ENCODE results near the gene RPL9. TPM values are rescaled to one million over a fixed set of nuclear protein-coding genes. Genes with fewer than 3 reads are reported as not detected.

The RPL9 gene
- total and polyA plus RNA-seq, 2 donors (not counting 1 experiment from before 2014, with no cell fraction given) = 2,031 to 2,407 TPM

GRCh38 chr4:39495446-39496213 is 36.9 kb upstream of the RPL9 start:
- Mint-ChIP-seq H3K4me3 (no peak overlapping the region), H3K27ac (no peak overlapping the region), H3K4me1 (peaks cover 4% of the 10 kb centered on the region), H3K9me3 (ENCODE audit: insufficient read depth) (no peaks in the 10 kb centered on the region), H3K27me3 (no peaks in the 10 kb centered on the region)
- no peak overlapping the region for H3K4me2 ChIP-seq (replicated peaks; ENCODE audit: low read depth, low read length, poor library complexity, severe bottlenecking)
- no peak for ATAC-seq (ENCODE audit: low read depth)
- WGBS (ENCODE audit: insufficient coverage) = no CpG with 5 or more reads among the region's 4 CpGs
- H3K4me3 ChIP-seq (ENCODE audit: control extremely low read depth in 1 of 5, extremely low read depth in 1 of 5, insufficient read depth in 1 of 5, low read depth in 2 of 5, low read length in 4 of 5) = no peak overlapping the region
- H3K9ac ChIP-seq (ENCODE audit: low read length) = no peak overlapping the region
- H4K20me1 ChIP-seq (ENCODE audit: control insufficient read depth, insufficient read depth, low read length, poor library complexity, severe bottlenecking) = no peaks in the 10 kb centered on the region
- intact Hi-C loops (cut with micrococcal nuclease) = no loop called here
- no peaks in the 10 kb centered on the region for H3K9me3 ChIP-seq (ENCODE audit: control extremely low read depth in 1 of 3, control insufficient read depth in 2 of 3, insufficient read depth in 1 of 3, low read length in 2 of 3)
- H3K79me2 ChIP-seq (ENCODE audit: control insufficient read depth, insufficient read depth, low read length) = no peaks in the 10 kb centered on the region
- H3K4me1 ChIP-seq (ENCODE audit: control insufficient read depth in 2 of 2, insufficient read depth in 2 of 2, low read length in 2 of 2) = no peaks in the 10 kb centered on the region
- no peak overlapping the region for H2AFZ ChIP-seq (ENCODE audit: insufficient read depth, low read depth, low read length, poor library complexity, severe bottlenecking)
- no peak for TF ChIP-seq EZH2 (IDR thresholded peaks at IDR 0.05; ENCODE audit: borderline replicate concordance, insufficient read depth, low read depth, low read length, poor library complexity, severe bottlenecking)
- TF ChIP-seq, protein P1, sequence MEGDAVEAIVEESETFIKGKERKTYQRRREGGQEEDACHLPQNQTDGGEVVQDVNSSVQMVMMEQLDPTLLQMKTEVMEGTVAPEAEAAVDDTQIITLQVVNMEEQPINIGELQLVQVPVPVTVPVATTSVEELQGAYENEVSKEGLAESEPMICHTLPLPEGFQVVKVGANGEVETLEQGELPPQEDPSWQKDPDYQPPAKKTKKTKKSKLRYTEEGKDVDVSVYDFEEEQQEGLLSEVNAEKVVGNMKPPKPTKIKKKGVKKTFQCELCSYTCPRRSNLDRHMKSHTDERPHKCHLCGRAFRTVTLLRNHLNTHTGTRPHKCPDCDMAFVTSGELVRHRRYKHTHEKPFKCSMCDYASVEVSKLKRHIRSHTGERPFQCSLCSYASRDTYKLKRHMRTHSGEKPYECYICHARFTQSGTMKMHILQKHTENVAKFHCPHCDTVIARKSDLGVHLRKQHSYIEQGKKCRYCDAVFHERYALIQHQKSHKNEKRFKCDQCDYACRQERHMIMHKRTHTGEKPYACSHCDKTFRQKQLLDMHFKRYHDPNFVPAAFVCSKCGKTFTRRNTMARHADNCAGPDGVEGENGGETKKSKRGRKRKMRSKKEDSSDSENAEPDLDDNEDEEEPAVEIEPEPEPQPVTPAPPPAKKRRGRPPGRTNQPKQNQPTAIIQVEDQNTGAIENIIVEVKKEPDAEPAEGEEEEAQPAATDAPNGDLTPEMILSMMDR (IDR thresholded peaks at IDR 0.05) = no peak
- H3K27me3 ChIP-seq (replicated peaks in 1 of 4; ENCODE audit: control extremely low read depth in 1 of 4, control insufficient read depth in 3 of 4, insufficient read depth in 4 of 4, low read length in 3 of 4) = no peaks in the 10 kb centered on the region
- no peak overlapping the region for H3K27ac ChIP-seq (ENCODE audit: low read length in 2 of 2)
- DNase-seq = no peak
- ChIA-PET POLR2A (no interaction called here), CTCF (interaction anchor here (0.5 kb wide), 1 partner anchor 541 kb away, joined by 4 read pairs; no protein-coding TSS in a partner anchor)
- H3K36me3 ChIP-seq (replicated peaks in 1 of 2; ENCODE audit: control extremely low read depth in 1 of 2, control insufficient read depth in 1 of 2, extremely low read depth in 1 of 2, insufficient read depth in 2 of 2, low read length in 1 of 2) = peaks cover 3 to 7% of the 10 kb centered on the region in 2 experiments

DNA sequence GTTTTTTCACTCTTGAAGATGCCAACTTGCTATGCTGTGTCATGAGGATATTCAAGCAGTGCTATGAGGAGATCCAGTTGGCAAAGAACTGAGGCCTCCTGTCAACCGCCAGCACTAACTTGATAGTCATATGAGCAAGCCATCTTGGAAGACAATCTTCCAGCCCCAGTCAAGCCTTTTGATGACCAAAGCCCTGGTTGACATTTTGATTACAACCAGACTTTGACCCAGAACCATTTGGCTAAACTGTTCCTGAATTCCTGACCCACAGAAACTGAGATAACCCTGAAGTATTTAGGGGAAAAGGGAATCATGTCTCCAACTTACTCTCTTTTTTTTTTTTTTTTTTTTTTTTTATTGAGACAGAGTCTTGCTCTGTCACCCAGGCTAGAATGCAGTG is 35.6 kb upstream of the RPL9 start:
- no peaks in the 10 kb centered on the region for H3K9me3 Mint-ChIP-seq (ENCODE audit: insufficient read depth)
- DNase-seq = no peak
- no peak overlapping the region for H3K4me3 Mint-ChIP-seq
- peaks cover 3 to 5% of the 10 kb centered on the region in 2 experiments for H3K36me3 ChIP-seq (replicated peaks in 1 of 2; ENCODE audit: control extremely low read depth in 1 of 2, control insufficient read depth in 1 of 2, extremely low read depth in 1 of 2, insufficient read depth in 2 of 2, low read length in 1 of 2)
- H3K79me2 ChIP-seq (ENCODE audit: control insufficient read depth, insufficient read depth, low read length) = no peaks in the 10 kb centered on the region
- no peaks in the 10 kb centered on the region for H3K9me3 ChIP-seq (ENCODE audit: control extremely low read depth in 1 of 3, control insufficient read depth in 2 of 3, insufficient read depth in 1 of 3, low read length in 2 of 3)
- 100% methylated on average over 1 of the region's 1 CpG for WGBS (ENCODE audit: insufficient coverage)
- no peak overlapping the region for H3K9ac ChIP-seq (ENCODE audit: low read length)
- no peak for ATAC-seq (ENCODE audit: low read depth)
- ChIA-PET POLR2A (no interaction called here), CTCF (no interaction called here)
- no peak overlapping the region for H2AFZ ChIP-seq (ENCODE audit: insufficient read depth, low read depth, low read length, poor library complexity, severe bottlenecking)
- intact Hi-C loops (cut with micrococcal nuclease) = no loop called here
- no peaks in the 10 kb centered on the region for H4K20me1 ChIP-seq (ENCODE audit: control insufficient read depth, insufficient read depth, low read length, poor library complexity, severe bottlenecking)
- peaks cover 4% of the 10 kb centered on the region for H3K4me1 Mint-ChIP-seq
- H3K27ac Mint-ChIP-seq = no peak overlapping the region
- H3K4me1 ChIP-seq (ENCODE audit: control insufficient read depth in 2 of 2, insufficient read depth in 2 of 2, low read length in 2 of 2) = no peaks in the 10 kb centered on the region
- H3K27me3 Mint-ChIP-seq = no peaks in the 10 kb centered on the region
- H3K27ac ChIP-seq (ENCODE audit: low read length in 2 of 2) = no peak overlapping the region
- no peak overlapping the region for H3K4me2 ChIP-seq (replicated peaks; ENCODE audit: low read depth, low read length, poor library complexity, severe bottlenecking)
- no peak overlapping the region for H3K4me3 ChIP-seq (ENCODE audit: control extremely low read depth in 1 of 5, extremely low read depth in 1 of 5, insufficient read depth in 1 of 5, low read depth in 2 of 5, low read length in 4 of 5)
- no peaks in the 10 kb centered on the region for H3K27me3 ChIP-seq (replicated peaks in 1 of 4; ENCODE audit: control extremely low read depth in 1 of 4, control insufficient read depth in 3 of 4, insufficient read depth in 4 of 4, low read length in 3 of 4)
- TF ChIP-seq, protein P1 (IDR thresholded peaks at IDR 0.05) = no peak
- TF ChIP-seq EZH2 (IDR thresholded peaks at IDR 0.05; ENCODE audit: borderline replicate concordance, insufficient read depth, low read depth, low read length, poor library complexity, severe bottlenecking) = no peak

Measured in B cell (primary cell).